Astrocyte (in vitro differentiated cells and primary cell): ENCODE data around the gene DHRS3.

ENCODE experiments used
- CTCF ChIP-seq: IDR thresholded peaks from 2 replicates; pipeline ENCODE4 v1.5.1; 2011; ENCODE audit warnings: low read depth, mild to moderate bottlenecking, inconsistent platforms, low read length, moderate library complexity; ENCODE audit not compliant: insufficient read depth
- EZH2 ChIP-seq: IDR thresholded peaks from 2 replicates; pipeline ENCODE4 v1.6.1; 2012; ENCODE audit warnings: mild to moderate bottlenecking, low read length, inconsistent platforms; ENCODE audit not compliant: insufficient read depth

- TF ChIP-seq CTCF (no peak), EZH2 (no peak)
Observed at GRCh38 chr1:12620488-12620865, 2.5 kb upstream of the DHRS3 start.
